GM19193 (cell line): ENCODE measurements around the gene PEX11B.

Source experiments
- POLR2A ChIP-seq: IDR thresholded peaks from 4 replicates; pipeline ENCODE4 v1.6.1; 2011; ENCODE audit not compliant: insufficient read depth, insufficient read length; ENCODE audit errors: extremely low read depth

The PEX11B gene

DNA sequence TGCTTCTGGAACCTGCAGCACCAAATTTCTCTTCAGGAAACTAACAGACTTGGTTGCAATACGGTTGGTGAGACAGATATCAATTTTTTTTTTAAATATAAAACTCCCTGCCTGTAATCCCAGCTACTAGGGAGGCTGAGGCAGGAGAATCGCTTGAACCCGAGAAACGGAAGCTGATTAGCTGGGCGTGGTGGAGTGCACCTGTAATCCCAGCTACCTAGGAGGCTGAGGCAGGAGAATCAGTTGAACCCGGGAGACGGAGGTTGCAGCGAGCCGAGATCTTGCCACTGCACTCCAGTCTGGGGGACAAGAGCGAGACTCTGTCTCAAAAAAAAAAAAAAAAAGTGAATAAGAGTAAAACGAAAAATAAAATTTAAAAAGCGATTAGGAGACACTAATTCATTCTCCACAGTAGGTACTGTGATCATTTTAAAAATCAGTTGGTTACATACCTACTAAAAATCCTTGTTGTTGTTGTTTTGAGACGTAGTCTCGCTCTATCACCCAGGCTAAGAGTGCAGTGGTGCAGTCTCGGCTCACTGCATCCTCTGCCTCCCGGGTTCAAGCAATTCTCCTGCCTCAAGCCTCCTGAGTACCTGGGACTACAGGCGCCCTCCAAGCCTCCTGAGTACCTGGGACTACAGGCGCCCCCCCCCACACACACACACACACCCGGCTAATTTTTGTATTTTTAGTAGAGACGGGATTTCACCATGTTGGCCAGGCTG lies 9.6 kb upstream of the PEX11B start:
- TF ChIP-seq POLR2A, result peak; percentile 17

DNA sequence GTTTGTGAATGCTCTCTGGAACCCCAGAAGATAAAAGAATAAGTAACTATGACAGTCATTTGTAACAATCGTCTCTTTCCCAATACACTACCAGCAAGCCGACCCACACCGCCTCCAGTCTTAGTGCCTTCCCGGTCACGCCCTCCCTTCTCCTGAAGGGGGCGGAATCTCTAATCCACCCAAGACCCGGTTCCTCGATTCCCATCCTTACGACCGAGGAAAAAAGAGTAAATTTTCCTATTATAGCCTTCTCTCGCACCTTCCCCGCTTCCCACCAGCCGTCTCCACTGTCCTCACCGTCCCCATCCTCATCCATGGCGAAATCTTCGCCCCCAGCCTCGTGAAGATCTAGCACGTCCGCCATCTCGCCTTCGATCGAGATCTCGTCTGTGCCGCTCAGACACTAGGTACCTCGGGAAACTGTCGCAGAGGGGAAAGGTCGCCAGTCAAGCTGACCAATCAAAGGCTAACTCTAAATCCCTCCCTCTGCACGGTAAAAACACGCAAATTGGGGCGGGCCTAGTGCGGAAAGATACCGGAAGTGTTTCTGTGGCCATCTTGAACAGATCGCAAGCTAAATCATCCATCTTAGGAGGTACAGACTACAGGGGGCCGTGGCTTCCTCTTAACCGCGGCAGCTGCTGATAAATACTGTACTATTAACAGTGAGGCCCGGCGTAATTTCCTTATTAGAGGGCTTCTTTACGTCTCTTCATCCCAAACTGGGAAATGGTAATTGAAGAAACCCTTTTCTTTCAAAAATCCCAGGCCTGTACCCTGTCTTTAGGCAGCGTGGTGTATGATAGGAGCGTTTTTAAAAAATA lies 8.8 kb upstream of the PEX11B start, which contains the start of gene RBM8A:
Gene RBM8A (minus strand): TSS at position 422 of the 824 bp plus-strand sequence. CDS start 58 bp downstream, at position 364.
- peak; percentile 96 for TF ChIP-seq POLR2A

DNA sequence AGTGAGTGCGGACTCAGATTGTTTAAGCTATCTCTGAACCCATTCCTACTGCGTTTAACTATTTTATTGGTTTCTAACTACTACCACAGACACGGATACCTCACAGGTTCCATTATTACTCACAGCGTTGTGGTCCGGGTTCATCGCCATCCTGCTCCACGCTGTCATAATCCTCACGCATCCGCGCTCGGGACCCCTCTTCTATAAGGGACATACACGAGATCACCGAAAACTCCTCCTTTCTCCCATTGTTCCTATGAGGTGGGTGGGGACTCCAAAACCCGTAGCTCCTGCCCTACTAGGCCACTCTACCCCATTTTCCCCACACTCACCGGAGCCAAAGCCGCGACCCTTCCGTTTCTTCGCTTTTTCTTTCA lies 8.2 kb upstream of the PEX11B start:
- TF ChIP-seq POLR2A, result no peak

DNA sequence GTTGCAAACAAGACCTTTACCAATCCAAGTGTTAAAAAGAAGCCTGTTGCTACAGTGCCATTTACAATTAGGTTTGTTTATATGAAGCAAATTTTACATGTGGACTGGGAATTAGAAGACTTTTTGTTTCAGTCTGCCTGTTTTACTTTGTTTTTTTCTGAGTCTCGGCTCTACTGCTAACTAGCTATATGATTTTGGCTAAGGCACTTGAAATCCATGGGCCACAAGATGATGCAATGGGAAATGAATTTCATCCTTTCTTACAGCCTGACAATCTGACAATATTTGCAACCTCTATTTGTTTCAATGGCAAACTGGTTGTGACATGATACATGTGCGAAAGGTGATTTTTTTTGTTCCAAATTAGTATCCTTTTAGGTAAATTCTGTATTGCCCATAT lies 3.7 kb upstream of the PEX11B start:
- TF ChIP-seq POLR2A, result no peak

DNA sequence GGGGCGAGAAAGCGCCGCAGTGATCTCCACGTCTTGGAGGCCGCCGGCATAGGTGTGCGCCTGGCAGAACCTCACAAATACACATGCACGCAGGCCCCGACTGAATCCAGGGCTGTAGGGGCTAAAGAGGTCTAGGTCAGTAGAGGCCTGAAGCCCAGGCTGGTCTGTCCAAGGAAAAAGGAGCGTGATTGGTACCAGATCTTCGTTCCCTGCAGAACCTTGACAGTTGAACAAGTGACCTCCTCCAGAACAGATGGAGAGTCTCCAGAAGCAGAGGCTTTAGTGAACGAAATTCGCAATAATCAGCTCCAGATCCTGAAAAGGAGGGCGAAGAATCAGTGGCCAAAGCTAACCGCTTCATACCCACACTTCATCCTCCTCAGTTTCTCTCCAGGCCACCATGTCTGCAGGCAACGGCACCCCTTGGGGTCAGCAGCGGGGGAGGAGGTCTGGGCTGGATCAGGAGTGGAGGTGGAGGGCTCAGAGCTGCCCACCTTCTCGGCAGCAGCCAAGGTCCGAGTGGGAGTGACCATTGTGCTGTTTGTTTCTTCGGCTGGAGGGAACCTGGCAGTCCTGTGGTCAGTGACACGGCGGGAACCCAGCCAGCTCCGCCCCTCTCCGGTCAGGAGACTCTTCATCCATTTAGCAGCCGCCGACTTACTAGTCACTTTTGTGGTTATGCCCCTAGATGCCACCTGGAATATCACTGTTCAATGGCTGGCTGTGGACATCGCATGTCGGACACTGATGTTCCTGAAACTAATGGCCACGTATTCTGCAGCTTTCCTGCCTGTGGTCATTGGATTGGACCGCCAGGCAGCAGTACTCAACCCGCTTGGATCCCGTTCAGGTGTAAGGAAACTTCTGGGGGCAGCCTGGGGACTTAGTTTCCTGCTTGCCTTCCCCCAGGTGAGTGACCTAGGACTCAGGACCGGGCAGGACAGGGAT lies 749 bp upstream of the PEX11B start:
- TF ChIP-seq POLR2A, result peak; percentile 32

DNA sequence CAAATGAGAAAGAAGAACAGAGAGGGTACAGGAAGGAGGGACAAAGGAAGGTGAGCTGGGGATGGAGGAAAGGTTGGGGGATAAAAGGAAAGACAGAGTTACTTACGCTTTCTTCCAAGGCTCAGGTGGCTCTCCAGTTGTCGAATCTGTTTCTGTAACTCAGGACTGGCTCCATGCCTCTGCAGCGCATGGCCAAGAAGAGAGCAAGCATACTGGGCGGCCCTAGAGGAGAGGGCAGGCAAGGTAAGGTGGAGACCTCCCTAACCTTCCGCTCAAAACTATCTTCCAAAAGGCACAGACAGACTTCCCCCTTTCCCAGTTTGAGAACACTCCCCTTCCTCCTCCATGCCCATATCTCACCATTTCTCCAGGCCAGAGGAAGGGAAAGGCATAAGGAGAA lies 922 bp downstream of the PEX11B start:
- TF ChIP-seq POLR2A, result no peak

DNA sequence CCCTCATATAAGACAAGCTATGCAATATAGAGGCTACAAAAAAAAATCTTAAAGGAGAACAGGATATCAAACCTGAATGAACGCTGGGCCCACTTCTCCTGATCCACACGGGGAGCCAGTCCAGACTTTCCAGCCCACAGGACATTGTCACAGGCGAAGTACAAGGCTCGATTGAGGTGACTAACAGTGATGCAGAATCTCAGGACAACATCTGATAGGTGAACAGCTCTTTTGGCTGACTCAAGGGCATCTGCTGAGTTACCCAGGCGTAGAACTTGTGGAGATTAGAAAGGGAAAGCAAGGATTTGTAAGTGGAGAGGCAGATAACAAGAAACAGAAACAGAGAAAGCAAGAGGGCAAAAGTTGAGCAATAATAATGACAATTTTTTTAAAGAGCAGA lies 1.8 kb downstream of the PEX11B start:
- no peak for TF ChIP-seq POLR2A

DNA sequence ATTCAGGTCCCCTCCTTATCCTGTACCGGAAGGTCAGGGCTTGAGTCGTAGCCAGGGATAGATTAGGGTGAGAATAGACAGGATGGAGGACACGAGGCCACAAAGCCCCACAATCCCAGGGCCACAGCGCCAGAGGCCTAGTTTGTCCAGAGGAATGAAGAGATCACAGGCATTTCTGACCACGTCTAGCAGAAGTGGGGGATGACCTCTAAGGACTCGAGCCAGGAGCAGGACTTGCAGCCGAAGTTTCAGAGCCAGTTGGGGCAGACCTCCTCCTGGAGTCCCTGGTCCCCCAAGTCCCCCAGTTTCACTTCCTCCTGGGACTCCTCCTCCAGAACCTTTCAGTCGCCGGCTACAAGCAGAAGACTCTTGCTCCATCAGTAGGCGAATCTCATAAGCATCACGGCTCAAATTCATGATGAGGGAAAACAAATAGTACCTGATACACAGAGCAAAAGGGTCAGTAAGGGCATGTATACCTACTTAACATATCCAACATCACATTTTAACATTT lies 6.3 kb downstream of the PEX11B start:
- TF ChIP-seq POLR2A, result no peak

DNA sequence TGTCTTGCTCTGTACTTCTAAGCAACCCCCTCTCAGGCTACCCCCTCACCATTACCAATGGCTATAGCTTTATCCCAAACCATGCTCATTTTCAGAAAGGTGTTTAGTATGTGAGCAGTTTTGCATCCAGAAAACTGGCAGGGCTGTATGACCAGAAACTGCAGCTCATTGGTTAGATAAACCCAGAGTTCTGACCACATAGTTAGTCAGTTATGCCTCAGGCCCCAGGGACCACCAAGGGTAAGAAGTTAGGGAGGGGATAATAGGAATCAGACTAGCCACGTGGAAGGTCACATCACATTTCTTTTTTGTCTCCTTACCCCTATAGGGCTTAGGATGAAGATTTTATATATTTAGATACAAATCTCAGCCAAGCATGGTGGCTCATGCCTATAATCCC lies 9.9 kb downstream of the PEX11B start:
- no peak for TF ChIP-seq POLR2A

DNA sequence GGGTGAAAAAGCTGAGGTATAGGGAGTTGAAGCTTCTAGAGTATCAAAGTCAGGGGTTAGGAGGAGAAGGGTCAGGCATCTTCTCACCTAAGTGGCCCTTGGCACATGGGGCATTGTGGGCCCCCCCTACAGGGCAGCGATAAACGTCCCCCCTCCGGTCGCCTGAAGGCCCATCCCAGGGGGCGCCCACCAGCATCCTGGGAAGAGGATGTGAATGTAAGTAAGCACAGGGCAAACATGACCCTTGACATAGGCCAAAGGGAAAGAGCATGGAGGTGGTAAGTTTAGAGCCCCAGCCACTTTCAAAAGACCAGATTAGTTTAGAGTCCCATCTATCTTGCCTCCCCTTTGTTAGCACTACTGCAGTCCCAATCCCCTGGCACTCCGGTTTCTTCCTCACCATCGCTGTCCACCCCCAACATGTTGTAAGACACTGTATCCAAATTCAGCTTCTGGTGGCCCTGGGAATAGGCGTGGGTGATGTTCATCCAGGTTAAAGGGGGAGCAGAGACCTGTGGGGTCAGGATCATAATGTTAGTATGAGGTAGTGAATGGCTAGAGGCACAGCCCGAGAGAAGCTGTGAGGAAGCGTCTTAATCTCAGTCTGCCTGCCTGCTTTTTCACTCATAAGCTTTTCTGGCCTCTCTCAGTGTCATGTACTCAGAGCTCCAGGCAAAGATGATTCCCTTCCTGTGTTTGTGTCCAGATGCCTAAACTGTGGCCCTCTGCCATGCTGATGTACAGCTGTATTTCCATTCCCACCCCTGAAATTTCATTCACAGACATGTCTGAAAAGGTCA lies 11.4 kb downstream of the PEX11B start:
- TF ChIP-seq POLR2A, result no peak

DNA sequence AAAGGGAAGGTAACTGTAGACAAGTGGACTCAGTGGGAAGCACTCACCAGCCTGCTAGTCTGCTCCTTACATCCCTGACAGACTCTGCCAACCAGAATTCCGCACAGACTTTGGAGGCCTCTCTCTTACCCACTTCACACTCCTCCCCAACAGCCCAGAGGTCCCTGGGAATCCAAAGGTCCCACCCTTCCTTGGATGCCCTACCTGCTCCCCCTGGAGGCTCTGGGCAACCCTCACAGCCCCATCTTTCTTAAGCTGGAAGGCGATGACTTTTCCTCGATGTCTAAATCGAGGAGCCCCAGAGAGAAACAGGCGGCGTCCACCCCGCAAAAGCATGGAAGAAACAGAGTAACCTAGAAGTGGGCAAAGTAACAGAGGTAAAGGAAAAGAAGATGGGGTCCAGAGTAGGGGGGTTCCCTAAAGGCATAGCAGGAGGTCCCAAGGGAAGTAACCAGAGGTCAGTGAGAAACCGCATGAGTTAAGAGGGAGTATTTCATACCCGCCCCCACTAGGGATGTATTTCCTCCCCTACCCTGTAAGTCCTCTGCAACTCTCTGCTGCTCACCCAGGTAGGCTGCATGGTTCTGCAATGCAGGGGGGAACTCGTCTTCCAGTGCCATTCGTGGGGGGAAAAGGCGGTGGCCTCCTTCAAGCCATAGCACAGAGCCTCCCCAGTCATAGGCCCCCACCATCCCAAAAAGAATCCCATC lies 17.1 kb downstream of the PEX11B start:
- TF ChIP-seq POLR2A, result no peak

DNA sequence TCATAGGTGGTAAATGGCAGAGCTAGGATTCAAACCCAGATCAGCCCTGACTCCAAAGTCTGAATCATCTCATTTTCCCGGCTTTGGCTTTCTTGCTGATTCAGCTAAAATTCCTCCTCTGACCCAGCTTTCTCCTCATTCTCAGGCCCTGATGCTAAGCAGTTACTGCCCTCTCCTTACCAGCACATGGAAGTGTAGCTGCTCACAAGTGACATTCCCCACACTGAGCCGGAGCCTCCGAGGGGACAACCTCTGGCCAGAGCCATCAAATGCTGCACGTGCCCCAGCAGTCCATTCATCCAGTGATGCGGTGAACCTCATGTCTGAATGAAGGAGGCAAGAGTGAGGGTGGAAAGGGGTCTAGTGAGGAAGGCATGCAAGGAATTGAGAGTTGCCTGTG lies 19.8 kb downstream of the PEX11B start:
- TF ChIP-seq POLR2A, result no peak

DNA sequence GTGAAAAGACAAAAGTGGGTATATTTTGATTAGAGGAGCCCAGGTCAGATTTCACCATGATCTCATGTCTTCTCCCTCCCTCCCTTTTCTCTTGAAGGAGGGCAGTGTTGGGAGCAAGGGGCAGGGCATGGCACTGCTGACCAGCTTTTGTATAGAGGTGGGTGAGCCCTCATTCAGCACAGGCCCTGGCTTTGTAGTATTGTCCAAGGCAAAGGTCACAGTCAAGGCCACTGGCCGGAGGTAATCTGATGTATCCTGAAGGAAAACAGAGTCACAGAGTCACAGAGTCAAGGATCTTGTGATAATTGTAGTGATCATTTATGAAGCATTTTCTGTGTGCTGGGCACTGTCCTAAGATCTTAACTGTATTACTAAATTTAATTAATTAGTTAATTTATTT lies 20.5 kb downstream of the PEX11B start:
- no peak for TF ChIP-seq POLR2A
